ENCODE data around the gene COQ4.

DNA sequence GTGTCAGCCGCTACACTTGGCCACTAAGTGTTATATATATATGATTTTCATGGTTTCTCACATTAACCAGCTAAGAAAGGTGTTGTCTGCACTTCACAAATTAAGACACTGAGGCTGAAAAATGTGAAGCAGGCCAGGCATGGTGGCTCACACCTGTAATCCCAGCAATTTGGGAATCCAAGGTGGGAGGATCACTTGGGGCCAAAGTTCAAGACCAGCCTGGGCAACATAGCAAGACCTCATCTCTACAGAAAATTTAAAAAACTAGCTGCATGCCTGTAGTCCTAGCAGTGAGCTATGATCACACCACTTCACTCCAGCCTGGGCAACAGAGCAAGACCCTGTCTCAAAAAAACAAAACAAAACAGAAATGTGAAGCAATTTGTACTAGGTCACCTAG lies 1.8 kb downstream of the COQ4 start:
- TF ChIP-seq, protein P1, sequence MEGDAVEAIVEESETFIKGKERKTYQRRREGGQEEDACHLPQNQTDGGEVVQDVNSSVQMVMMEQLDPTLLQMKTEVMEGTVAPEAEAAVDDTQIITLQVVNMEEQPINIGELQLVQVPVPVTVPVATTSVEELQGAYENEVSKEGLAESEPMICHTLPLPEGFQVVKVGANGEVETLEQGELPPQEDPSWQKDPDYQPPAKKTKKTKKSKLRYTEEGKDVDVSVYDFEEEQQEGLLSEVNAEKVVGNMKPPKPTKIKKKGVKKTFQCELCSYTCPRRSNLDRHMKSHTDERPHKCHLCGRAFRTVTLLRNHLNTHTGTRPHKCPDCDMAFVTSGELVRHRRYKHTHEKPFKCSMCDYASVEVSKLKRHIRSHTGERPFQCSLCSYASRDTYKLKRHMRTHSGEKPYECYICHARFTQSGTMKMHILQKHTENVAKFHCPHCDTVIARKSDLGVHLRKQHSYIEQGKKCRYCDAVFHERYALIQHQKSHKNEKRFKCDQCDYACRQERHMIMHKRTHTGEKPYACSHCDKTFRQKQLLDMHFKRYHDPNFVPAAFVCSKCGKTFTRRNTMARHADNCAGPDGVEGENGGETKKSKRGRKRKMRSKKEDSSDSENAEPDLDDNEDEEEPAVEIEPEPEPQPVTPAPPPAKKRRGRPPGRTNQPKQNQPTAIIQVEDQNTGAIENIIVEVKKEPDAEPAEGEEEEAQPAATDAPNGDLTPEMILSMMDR (IDR thresholded peaks at IDR 0.05; ENCODE audit: insufficient read depth, low read length), result no peak
- TF ChIP-seq, protein P2, sequence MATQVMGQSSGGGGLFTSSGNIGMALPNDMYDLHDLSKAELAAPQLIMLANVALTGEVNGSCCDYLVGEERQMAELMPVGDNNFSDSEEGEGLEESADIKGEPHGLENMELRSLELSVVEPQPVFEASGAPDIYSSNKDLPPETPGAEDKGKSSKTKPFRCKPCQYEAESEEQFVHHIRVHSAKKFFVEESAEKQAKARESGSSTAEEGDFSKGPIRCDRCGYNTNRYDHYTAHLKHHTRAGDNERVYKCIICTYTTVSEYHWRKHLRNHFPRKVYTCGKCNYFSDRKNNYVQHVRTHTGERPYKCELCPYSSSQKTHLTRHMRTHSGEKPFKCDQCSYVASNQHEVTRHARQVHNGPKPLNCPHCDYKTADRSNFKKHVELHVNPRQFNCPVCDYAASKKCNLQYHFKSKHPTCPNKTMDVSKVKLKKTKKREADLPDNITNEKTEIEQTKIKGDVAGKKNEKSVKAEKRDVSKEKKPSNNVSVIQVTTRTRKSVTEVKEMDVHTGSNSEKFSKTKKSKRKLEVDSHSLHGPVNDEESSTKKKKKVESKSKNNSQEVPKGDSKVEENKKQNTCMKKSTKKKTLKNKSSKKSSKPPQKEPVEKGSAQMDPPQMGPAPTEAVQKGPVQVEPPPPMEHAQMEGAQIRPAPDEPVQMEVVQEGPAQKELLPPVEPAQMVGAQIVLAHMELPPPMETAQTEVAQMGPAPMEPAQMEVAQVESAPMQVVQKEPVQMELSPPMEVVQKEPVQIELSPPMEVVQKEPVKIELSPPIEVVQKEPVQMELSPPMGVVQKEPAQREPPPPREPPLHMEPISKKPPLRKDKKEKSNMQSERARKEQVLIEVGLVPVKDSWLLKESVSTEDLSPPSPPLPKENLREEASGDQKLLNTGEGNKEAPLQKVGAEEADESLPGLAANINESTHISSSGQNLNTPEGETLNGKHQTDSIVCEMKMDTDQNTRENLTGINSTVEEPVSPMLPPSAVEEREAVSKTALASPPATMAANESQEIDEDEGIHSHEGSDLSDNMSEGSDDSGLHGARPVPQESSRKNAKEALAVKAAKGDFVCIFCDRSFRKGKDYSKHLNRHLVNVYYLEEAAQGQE (IDR thresholded peaks at IDR 0.05; ENCODE audit: insufficient replicate concordance, low read depth), result no peak
- TF ChIP-seq POLR2AphosphoS5 (IDR thresholded peaks at IDR 0.05; ENCODE audit: low read depth), result no peak
- no peak for TF ChIP-seq GABPA (IDR thresholded peaks at IDR 0.05; ENCODE audit: low read depth)
